Activated naive CD4-positive, alpha-beta T cell treated with Interleukin-2 at 50 U/mL for 16 hours (primary cell): ENCODE data around the gene PARD3.

Experiments
- DNase-seq: peaks from one replicate; pipeline ENCODE4 v3.0.0-alpha.2; 2020

The PARD3 gene

GRCh38 chr10:34229917-34230316 lies 585.2 kb downstream of the PARD3 start:
- no peak for DNase-seq

DNA sequence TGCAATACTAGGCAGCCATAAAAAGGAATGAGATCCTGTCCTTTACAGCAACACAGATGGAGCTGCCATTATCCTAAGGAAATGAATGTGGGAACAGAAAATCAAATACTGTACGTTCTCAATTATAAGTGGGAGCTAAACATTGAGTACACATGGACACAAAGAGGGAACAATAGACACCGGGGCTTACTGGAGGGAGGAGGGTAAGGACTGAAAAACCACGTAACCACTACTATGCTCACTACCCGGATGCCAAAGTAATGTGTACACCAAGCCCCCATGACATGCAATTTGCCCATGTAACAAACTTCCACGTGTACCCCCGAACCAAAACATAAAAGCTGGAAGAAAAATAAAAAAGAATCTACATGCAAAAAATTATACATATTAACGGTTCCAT lies 587.0 kb downstream of the PARD3 start:
- DNase-seq = no peak

GRCh38 chr10:34224639-34225038 lies 590.5 kb downstream of the PARD3 start:
- no peak for DNase-seq

GRCh38 chr10:34223658-34224057 lies 591.4 kb downstream of the PARD3 start:
- no peak for DNase-seq

DNA sequence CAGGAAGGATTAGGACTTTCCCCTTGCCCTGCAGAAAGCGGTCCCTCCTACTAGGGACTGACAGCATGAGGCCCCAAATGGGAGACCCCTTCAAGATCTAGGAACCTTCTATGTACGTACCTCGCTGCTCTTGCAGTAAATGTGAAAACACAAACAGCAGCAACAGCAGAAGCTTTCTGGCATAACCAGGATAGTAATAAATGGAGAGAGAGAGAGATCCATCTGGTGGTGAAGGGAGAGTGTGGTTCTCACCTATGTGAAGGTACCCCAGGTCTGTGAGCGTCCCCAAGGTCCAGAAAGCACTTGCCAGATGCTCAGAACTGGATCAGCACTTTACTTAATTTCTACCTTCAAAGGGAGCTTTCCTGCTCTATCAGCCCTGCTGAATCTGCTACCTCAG lies 592.7 kb downstream of the PARD3 start:
- no peak for DNase-seq

GRCh38 chr10:34219753-34220548 lies 595.1 kb downstream of the PARD3 start:
- DNase-seq = no peak

DNA sequence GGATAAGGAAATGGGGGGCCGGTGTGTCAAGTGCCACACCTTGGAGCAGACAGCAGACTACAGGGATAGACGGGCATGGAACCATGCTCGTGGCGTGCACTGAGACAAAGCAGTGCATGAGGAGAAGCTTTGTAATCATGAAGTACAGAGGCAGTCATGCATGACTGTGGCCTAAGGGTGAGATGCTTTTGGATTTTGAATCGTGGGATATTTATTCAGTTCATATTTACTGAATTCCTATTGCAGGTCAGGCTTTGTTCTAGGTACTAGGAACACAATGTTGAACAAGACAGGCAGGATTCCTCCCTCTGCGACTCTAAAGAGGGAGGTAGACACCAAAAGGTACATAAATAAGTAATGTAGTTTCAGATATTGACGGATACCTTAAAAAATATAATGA lies 597.6 kb downstream of the PARD3 start:
- DNase-seq = no peak

DNA sequence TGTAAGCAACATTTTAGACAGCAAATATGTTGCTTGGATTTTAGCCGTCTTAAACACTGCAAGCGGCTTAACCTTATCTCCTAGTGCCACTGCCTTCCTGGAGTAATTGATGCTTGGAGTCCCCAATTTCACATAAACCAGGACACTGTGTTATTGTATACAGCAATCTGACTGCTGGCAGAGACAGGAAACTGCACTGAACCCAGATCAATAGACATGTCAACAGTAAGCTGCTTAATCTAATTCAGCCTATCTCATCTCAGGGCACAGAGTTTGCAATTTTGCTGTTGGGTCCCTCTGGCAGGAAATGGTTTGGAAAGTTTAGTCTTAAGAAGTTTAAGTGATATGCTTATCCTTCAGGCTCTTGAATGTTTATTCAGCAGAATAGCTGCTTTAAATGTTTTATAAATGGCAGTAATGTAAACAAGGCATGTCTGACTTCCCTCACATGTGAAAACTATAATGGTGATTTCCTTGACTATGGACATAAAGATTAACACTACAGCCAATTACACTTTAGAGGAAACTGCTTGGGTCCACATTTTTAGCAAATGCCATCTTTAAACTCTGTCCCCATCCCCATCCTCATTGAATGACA lies 598.6 kb downstream of the PARD3 start:
- DNase-seq = no peak

GRCh38 chr10:34213805-34214197 lies 601.3 kb downstream of the PARD3 start:
- DNase-seq = no peak

DNA sequence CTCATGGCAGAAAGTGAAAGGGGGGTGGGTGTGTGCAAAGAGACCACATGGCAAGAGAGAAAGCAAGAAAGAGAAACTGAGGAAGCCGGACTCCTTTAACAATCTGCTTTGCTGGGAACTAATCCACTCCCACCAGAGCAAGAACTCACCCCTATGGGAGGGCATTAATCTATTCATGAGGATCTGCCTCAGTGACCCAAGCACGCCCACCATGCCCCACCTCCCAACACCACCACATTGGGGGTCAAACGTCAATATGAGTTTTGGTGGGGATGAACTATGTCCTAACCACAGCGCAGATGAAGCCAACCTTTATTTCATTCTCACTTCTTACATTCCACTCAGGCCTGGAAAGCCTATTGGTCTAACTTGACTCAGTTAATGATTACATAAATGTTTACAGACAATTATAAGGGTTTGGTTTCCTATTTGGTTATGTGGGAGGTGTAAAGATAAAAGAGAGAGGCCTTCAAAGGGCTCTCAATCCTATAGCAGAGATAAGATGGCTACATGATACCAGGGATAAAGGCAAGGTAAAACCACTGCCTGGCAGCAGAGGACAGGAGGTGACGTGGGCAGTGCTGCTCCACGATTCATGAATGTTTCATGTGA lies 601.8 kb downstream of the PARD3 start:
- DNase-seq = no peak

DNA sequence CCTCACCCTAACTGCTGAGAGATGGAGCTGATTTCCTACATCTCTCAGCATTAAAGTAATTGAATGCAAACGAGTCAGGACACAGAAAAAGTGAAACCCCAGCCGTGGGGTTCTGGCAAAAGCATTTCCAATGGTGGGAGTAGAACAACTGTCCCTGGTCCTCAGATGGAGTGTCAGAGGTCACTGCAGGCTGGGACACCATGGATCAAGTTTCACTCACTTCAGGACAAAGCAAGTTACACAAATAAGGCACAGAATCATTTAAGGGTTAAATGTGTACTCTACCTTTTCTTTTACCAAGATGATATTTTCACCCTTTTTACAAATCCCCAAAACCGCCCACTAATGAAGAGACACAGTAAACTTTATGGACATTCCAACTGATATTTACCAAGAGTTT lies 607.8 kb downstream of the PARD3 start:
- no peak for DNase-seq

GRCh38 chr10:34206935-34207268 lies 608.2 kb downstream of the PARD3 start:
- DNase-seq = no peak

DNA sequence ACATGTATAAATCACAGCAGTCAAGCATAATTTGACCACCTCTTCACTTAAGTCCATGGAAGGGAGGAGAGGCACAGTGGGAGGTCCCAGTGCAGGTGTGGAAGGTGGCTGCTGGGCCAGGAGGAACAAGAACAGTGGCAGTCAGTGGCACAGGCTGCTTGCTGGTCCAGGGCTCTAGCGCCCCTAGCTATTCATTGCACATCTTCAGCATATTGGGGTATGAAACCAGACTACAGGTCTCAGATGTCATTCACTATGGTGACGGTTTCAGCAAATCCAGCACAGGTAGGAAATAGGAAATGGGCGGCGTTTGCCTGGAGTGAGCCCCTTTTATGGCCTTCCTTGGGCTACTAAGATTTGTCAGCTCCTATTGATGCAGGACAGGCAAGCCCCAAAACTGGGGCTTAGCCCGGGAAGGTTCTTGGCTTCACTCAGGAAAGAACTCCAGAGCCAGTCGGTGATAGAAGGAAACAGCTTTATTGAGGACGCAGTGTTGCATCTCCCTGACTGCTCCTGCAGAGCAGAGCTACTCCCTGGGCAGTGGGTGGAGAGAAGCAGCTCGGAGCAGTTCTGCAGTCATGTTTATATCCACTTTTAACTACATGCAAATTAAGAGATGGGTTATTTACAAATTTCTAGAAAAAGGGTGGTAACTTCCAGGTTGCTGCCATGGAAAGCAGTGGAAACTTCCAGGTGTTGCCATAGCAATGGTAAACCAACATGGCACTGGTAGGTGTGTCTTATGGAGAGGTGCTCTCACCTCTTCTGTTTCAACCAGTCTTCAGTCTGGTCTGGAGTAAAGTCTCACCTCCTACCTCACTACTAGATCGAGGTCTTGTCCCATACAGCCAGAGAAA lies 608.8 kb downstream of the PARD3 start:
- DNase-seq = no peak

GRCh38 chr10:34205452-34205851 lies 609.6 kb downstream of the PARD3 start:
- no peak for DNase-seq

- DNase-seq = no peak
These were observed 611.0 kb downstream of the PARD3 start for GRCh38 chr10:34203966-34204630.

DNA sequence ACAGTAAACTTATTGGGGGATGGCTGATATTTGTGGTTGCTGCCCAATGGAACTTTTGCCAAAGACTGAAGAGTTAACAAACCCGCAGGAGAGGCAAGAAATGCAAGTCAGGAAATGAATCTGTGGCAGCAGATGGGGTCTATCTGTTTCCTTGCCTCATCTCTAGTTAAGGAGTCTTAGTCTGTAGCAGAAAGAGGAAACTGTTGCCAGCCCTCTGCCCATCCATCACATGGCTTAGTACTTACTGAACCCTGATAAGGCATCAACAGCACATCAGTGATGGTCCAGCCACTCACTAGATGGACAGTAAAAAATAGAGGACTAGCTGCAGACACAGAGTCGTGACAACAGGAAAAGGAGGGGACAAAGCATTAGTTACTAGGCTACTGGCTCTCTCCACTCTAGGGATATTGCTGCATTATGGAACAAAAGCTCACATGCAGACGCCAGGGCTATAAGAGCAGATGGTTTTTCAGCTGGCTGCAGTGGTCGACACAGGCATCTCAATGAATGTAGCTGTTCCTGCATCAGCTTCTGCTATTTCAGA lies 614.7 kb downstream of the PARD3 start:
- no peak for DNase-seq

GRCh38 chr10:34198953-34199352 lies 616.1 kb downstream of the PARD3 start:
- no peak for DNase-seq

GRCh38 chr10:34196058-34196433 lies 619.0 kb downstream of the PARD3 start:
- DNase-seq = no peak

DNA sequence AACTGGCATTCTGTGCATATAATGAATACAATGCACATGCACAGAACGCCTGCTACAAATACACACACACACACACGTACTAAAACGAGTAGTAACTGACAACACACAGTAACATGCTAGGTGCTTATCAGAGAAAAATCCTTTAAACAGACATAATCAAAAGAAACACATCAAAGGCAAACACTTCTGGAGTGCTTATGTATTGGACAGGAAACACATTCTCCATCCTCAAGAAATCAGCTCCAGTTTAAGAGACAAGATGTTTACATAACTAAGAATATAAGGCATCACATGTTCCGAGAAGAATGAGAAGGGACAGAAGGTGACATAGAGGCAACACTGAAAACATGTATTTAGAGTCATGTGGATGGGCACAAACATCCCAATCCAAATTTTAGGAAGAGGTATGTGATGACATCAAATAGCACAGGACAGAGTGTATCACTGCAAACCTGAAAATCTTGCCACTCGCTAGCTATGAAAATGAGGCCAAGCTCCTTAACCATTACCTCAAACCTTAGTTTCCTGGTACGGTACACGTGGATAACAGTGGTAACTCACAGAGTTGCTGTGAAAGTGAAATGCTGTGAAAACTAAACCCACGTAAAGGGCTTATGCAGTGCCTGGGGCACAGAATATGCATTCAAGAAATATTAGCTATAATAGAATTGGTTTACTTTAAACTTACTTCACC lies 619.6 kb downstream of the PARD3 start:
- DNase-seq = no peak

DNA sequence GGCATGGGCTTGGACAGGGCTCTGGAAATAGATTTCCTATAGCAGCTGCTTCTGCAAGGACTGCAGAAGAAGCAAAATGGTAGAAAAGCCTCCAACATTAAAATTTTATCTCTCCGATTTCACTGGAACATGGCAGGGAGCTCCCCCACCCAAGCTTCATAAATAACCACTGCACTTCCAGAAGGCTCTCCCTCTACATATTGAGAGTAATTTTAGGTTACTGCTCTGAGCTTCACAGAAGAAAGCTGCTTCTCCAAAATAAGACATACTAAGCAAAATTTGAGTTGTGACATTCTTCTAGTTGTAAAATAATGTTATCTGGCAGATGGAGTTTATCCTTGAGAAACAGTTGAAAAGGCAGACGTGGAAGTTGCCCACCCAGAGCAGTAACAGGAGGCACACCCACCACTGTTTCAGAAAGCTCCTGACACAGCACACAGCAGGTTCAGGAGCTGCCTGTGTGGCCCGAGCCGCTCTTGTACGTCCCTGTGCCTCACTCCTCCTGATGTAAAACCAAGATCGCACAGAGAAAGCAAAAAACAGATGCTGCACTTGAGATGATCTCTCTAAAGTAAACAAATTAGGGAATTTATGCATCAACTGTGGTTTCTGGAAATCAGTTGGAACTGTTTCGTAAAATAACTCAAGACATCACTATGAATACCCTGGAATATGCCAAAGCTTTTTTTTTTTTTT lies 621.0 kb downstream of the PARD3 start:
- no peak for DNase-seq

GRCh38 chr10:34192646-34193045 lies 622.5 kb downstream of the PARD3 start:
- DNase-seq = no peak
